NCI-H146 (cell line): ENCODE measurements around the gene SALL4.

Experiments
- DNase-seq: peaks from one replicate; lab custom pipeline; 2025; lab: John Stamatoyannopoulos, UW

Gene SALL4

GRCh38 chr20:51735728-51736600 is 66.4 kb downstream of the SALL4 start:
- no peak for DNase-seq

GRCh38 chr20:51734876-51735720 is 67.2 kb downstream of the SALL4 start:
- peak; percentile 84 for DNase-seq

GRCh38 chr20:51733070-51733469 is 69.3 kb downstream of the SALL4 start:
- DNase-seq = no peak
